Glomerular endothelial cell (primary cell): ENCODE data around the gene IRF8. TPM values are rescaled to one million over a fixed set of nuclear protein-coding genes. Genes with fewer than 3 reads are reported as not detected.
"Not testable (repeated sequence)": the region's sequence is repeated elsewhere in the genome, so short reads cannot be mapped to it uniquely, and the experiment has no call there.

ENCODE experiments used
- DNase-seq: peaks from one replicate; pipeline ENCODE4 v3.0.0-alpha.2; 2011; ENCODE audit warnings: low read depth, low spot score; ENCODE audit errors: extremely low read depth
- total RNA-seq: library from RNA; depleted of rRNA; stranded (reverse); fragments of >200 nt; gene quantifications from 2 replicates; pipeline ENCODE4 v1.2.3, GENCODE V29; 2015

IRF8 gene
- total RNA-seq, 1 donor from 2014 or later, result 1.5 TPM

DNA sequence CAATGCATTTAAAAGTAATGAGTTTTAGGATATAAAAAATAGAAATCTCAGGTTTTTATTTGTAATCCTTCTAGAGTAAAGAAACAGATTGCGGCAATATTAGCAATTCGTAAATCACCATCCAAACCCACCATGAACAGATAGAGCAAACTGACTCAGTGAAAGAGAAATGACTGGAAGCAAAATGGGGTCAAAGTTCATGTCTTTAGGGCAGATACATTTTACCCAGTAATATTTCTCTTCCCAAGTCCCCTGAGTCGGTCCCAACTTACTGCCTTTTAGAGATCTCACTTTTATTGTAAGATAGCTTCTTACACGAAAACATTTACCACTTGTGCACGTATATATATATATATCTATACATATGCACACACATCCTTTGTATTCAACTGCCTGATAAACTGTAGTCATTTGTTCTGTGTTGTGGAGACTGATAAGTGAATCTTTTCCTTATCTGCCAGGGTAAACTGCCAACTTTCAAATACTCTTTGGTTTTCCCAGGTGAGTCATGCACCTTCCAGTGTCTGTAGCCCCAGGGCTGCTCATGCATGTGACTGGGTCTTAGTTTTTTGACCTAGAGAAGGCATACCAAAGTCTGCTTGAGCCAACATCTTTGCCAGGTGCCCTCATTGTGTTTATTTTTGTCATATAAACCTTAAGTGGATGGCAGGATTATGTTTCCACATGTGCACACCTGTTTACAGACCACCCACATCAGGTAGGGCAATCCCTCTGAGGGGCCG is 7.8 kb upstream of the IRF8 start:
- DNase-seq, result no peak

DNA sequence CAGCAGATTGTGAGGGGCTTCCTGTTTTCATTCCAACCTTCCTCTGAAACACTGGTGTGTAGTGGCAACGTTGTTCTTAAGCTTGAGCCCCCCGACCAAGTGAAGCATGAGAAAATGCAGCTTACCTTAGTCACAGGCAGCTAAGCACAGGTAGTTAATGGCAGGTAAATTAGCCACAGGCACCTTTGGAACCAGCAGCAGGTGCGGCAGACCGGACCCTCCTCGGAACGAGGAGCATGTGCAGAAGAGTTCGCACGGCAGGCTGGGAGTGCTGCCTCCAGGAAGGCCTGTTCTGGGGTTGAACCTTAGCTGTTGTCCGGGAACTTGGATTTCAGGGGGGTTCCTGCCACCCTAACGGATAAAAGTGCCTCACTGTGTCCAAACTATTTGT is 7.2 kb upstream of the IRF8 start:
- DNase-seq, result no peak

DNA sequence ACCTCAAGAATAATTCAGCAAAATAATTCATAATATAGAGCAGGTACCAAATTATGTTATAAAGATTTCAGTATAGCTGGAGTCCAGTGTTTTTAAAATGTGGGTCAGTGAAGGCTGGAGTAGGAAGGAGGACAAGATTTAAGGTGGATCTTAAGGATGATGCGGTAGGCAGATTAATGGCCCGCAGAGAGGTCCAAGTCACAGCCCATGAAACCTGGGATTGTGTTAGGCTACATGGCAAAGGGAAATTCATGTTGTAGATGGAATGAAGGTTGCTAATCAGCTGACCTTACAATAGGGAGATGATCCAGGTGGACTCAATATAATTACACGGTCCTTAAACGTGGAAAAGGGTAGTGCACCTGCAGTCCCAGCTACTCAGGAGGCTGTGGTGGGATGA is 6.2 kb upstream of the IRF8 start:
- DNase-seq, result no peak

DNA sequence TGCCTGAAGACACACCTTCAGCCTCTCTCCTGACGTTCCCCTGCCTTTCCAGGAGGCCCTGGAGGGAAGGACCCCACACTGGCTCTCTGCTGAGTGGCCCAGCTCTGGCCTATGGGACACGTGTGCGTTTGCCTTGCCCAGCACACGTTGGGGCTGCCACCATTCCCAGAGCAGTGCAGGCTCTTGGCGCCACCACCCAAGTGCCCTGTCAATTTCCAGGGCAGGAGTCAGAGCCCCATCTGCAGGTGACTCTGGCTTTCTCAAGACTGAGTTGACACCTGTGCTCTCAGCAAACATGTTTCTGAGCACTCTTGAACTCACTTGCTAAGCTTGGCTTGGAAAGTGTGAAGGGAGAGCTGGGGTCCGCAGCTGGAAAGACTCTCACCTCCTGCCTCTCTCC is 4.7 kb upstream of the IRF8 start:
- DNase-seq, result no peak

DNA sequence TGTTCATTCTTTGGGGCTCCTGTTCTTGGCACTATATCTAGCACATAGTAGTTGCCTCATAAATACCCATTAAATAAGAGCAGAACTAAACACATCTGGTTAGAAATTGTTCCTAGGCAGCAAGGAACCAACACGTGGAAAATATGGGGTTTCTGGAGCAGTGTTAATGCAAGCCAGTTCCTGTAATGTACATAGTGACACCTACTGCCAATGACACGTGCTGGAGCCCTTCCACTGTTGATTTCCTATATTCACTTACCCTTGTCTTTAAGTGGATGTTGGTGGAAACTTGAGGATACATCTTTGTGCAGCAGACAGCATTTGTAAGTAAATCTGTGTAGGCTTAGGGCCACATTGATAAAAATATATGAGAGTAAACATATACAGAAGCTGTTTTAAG is 1.6 kb upstream of the IRF8 start:
- no peak for DNase-seq

DNA sequence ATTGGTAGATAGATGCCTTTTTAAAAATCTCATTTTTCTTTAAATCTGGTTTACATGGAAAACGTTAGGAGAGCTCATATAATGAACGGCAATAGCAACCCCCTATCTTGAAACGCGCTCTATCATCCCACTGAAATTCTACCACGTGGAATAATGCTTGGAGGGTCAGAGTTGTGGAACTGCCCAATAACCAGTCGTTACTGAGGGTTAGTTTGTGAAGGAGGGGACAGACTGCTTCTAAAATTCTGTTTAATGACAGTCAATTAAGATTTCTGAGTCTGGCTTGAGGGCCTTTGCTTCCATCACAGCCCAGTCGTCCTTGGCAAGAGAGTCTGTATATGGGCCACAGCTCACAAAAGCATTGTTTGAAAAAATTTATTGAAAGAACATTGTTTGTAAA is 482 bp downstream of the IRF8 start:
- DNase-seq, result no peak

DNA sequence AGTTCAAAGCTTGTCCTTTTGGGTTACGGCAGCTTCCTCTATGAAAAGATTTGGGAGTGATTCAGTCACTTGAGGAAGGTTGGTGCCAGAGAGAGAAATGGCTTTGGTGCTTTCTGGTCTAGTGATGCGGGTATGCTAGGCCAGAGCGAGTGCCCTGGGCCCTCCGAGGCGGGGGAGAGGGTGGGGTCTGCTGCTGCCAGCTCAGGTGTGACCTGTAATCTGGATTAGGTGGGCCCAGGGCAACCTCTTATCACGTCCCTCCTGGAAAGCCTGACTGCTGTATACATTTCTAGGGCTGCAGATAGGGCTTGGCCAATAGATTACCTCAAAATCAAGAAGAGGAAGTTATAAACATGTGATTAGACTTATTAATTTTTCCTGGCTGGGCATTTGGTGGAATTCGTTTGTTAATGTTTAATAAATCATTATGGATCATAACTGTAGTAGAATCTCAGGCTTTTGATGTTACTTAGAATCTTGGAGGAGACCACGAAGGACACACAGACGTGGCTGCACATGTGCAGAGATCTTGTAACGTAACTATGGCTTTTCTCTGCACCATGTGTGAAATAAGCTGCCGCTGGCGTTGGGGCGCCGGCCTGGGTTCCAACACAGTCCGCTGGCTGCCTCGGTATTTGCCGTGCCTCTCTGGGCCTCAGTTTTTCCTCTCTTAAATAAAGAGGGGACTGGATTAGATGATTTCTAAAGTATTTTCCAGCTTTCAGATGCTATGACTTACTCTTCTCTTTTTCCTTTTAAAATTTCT is 1.2 kb downstream of the IRF8 start:
- DNase-seq, result no peak

DNA sequence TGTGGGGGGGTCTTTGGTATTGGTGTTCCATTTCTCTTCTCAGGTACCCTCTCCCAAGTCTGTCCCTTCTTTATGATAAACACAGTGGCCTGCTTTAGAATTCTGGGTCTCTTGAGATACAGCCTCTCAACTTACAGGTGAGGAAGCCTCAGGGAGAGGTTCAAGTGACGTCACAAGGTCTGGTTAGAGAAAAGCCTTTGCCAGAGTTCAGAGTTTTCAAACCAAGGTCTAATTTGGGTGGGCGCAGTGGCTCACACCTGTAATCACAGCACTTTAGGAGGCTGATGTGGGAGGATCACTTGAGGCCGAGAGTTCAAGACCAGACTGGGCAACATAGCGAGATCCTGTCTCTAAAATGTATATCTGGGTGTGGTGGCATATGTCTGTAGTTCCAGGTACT is 2.1 kb downstream of the IRF8 start:
- no peak for DNase-seq

DNA sequence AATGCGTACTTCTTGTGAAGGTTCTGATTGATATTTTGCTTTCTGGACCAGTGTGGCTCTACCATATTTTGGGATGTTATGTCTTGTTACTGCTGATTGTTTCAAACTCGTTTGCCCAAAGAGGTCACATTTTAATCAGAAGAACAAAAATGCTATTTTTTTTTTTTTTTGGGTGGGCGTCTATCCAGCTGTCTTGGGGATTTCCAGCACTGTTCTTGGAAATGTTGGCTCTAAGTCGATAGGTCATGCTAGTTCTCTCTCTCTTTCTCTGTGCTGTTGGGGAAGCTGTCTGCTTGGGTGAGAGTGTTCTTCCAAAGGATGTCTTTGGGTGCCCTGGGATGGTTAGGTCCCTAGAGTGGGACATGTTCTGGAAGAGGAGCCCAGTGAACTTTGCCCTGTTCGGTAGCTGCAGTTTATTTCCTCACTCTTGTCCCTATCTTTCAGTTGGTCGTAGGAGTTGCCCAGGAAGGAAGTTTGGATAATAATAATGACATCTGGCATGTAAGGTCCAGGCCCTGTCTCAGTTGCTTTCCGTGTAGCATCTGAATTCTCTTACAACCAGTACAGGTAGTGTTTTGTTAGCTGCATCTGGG is 2.9 kb downstream of the IRF8 start:
- DNase-seq, result no peak

DNA sequence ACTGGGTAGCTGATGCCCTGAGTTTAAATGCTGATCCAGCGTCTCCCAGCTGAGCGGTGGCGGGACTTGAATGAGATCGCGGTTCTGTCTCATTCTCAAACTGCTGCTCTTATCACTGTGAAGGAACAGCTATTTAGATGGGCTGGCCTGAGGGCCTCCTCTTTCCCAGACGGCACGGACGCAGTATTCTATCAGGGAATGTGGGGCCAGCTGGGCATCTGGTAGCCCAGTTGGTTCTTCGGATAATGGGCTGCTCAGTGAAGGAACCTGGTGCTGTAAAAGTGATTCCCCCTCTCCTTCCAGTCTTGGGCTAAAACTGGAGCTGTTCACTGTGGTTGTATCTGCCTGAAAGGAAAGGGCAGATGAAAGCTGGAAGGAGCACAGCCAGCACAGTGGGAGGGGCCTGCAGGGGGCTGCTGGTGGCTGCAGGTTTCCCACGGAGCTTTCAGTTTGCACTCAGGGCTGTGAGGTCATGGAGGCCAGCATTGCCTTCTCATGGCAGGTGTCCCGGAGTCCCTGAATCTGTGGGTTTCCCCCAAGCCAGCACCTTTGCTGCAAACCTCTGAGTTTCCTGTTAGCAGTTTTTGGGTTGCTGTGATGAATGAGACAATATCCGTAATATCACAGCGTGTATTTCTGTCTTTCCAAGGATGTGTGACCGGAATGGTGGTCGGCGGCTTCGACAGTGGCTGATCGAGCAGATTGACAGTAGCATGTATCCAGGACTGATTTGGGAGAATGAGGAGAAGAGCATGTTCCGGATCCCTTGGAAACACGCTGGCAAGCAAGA is 3.6 kb downstream of the IRF8 start:
- no peak for DNase-seq

DNA sequence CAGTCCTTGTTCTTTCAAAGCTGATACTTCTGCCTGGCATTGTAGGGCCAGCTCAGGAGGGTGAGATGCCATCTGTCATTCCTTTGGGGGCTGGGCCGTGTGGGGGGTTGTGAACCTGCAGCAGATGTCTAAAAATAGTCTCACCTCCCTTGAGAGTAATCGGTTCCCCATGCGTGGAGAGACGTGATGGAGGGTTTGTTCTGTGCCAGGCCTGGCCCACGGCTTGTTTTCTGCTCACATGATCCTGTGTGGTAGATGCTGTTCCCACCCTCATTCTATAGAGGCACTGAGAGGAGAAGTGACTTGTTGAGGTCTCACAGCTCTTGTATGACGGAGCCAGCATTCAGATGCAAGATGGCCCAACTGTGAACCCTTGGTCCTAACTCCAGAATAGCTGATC is 4.6 kb downstream of the IRF8 start:
- DNase-seq, result no peak

DNA sequence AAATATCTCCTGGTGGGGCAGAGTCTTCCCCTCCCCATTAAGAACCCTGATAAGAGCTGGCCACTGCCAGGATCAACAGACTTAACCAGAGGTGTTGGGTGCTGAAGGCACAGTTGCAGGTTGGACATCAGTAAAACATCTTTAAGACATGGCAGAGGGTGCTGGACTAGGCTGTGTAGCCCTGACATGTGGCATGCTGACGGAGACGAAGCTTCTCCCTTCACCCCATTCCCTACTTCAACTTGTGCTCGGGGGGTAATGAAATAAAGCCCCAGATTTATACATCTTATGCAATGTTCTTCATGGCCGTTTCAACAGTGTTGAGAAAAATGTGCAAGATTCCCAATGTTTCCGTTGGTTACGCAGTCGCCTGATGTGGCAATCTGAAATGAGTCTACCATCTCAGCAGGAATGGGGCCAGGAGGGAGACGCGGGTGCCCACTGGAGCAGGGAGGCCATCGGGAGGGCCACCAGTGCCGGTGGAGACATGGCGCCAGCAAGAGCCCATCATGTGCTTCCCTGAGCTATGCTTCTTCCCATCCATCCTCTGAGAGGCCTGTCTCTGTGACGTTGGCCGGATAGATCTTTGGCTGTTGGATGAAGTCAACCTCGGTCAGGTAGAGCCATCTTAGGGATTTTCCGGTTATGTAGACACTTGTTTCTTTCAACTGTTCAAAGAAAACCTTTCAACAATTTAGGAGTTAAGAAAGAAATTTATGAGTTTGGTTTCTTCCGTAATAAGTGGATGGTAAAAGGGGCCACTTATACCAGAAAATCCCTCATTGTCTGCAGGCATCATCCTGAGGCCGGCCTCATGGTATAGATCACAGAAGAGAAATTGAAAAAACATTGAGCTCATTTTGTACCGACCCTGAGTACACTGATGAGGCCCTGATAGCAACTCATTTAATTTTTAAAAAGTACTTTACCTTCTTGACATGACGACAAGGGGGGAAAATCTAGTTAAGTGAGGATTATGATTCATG is 6.4 kb downstream of the IRF8 start:
- no peak for DNase-seq

DNA sequence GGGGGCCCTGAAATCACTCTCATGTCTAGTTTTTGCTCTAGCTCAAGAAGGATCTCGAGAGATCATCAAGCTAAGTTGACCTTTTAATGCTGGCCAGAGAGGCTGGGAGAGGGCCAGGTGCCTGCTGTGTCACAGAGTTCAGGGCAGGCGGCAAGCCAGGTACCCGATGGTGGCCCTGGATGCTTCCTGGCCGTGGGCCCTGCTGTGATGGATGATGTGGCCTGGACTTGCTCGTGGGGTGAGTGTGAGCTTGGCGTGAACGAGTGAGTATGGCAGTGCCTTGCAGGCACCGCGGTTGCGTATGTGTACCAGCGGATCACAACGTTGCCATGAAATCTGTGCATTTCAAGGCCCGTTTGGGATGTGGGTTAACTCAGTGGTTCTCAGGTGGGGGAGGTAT is 7.4 kb downstream of the IRF8 start:
- no peak for DNase-seq

DNA sequence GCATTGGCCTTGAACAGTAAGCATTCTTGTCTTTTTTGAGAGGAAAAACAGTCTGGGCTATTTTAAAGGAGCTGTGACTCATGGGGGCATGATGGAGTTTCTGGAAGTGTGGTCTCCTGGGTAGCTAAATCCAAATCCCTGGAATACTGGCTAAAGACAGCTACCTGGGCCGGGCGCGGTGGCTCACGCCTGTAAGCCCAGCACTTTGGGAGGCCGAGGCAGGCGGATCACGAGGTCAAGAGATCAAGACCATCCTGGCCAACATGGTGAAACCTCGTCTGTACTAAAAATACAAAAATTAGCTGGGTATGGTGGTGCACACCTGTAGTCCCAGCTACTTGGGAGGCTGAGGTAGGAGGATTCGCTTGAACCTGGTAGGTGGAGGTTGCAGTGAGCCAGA is 8.3 kb downstream of the IRF8 start:
- not testable (repeated sequence) for DNase-seq

DNA sequence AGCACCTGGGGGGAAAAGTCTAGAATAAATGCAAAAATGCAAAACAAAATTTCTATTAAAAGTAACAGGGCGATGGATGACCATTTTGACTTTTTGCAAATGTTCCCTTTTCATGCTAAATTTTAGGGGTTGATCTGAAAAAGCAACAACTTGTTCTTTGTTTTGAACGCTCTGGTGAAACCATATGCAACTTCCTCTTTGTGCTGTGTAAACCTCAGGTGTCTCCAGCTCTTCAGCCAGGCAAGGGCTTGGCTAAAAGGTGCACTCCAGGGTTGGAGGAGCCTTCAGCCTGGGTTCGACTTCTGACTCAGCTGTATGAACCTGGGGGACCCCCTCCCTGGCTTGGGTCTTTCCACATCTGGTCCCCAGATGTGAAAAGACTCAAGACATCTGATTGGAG is 9.5 kb downstream of the IRF8 start:
- DNase-seq, result no peak

DNA sequence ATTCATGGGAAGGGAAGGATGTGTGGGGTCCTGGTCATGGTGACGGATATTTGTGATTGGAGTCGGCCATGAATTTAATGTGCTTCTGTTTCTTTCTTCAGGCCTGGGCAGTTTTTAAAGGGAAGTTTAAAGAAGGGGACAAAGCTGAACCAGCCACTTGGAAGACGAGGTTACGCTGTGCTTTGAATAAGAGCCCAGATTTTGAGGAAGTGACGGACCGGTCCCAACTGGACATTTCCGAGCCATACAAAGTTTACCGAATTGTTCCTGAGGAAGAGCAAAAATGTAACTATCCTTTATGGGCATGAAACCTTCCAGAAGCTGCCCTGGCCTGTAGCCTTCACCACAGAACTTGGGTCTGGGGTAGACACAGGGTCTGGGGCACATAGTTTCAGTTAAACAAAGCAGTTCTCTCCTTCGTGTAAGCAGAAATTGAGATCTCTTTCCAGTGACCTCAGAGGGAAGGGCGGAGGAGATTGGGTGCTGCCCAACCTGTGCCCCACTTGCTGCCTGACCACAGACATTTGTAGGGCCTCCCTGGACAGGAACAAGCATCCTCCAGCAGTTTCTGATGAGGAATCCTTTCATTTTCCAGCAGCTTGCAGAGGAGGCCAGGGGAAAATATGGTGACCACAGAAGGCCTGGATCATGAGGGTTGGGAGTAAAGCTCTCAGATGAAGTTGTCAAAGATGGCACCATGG is 10.1 kb downstream of the IRF8 start:
- no peak for DNase-seq

DNA sequence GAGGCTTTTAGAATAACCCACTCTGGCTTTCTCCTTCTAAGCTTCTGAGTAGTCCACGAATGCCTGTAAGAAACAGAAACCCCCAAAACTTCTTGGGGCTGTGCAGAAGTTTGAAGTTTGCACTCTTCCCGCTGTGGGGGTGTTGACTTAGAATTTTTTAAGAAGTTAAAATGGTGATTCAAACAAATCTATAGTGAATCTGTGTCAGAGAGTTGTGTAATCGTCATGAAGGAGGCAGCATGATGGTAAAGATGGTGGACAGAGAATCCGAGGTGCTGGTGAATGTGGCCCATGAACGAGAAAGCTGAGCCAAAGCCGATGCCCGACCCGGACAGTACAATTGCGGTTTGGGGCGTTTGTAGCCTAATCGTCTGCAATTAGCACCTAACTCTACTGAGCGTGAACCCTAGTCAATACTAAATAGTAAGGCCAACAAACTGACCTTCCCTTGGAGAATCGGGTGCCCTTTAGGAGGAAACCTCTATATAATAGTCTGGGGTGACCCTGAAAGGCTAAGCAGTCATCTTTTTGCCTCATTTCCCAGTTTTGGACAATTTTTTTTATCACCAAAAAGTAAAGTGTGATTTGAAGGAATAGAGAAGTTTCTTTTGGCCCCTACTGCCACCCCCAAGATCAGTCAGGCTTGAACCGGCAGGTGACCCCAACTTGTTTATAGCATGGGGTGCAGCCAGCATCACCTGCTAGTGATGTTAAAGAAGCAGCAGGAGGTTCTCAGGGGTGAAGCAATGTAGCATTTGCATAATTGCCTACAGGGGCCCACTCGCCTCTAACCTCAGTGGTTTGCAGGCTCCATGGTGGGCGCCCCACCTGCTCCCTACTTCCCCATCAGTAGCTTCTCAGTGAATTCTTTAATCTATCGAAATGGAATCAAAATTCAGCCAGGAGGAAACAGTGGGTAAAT is 11.2 kb downstream of the IRF8 start:
- no peak for DNase-seq

DNA sequence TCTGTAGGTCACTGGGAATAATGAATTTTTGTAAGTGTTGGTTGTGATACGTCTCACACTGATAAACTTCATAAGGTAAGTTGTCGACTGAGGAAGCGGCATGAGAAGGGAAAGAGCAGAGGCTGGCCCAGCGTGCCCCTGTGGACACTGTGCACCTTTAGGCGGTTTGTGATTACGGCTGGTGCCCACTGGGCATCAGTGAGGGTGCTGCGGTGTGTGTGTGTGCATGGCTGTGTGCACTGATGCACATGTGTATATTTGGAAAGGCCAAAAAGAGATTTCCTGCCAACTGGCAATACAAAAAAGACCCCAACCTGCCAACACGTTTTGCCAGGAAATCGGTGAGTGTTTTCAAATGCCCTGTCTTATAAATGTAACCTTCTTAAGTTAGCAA is 11.9 kb downstream of the IRF8 start:
- no peak for DNase-seq
